Measurements from ENCODE around the gene GDF10.

Gene GDF10

GRCh38 chr10:47294501-47294900, 5.5 kb upstream of the GDF10 start:
- no peak for DNase-seq (ENCODE audit: low spot score)

GRCh38 chr10:47295411-47295810, 4.6 kb upstream of the GDF10 start:
- no peak for DNase-seq (ENCODE audit: low spot score)

DNA sequence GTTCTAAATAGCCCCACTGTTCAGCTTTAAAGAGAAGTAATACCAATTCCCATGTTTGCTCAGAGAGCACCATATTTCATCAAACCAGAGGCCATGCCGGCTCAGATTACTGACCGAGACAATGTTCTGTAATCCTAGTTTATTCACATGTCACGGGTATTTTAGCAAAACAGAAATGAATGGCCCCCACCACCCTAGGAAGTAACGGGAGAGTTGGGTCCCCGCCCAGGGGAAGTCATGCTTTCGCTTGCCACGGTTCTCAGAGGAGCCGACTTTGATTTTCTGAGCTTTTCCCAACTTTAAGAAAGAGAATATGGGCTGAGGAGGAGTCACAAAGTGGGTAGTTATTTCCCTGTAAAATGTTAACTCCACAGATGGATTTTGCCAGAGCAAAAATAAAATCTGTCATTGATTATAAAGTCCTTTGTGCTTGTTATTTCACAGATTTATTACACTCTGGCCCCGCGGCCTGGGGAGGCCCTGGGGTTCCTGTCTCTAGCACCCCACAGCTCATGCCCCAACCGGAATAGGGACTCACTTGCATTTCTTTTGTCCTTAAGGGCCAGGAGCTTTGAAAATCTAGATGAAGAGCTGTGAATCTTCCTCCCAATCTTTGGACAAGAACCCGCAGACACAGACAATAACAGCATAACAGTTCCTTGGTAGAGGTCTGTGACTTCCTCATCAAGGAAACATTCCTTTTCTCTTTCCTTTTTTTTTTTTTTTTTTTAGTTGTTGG, 3.7 kb upstream of the GDF10 start:
- no peak for DNase-seq (ENCODE audit: low spot score)

DNA sequence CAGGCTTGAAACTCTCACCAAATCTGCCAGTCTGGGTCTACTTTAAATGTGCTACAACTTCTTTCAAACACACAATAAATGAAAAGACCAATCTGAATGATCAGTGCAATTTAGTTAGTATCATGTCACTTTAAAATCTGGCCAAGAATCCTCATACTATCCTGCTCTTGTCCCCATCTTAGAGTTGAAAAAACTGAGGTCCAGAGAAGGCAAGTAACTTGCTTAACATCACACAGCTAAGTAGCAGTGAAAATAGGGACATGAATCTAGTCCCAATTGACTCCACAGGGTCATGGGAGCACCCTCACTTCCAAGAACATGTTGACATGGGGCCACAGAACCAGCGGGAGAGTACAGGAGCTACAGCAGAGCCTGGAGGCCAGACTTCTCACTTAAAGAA, 3.1 kb upstream of the GDF10 start:
- DNase-seq (ENCODE audit: low spot score), result no peak

- DNase-seq (ENCODE audit: low spot score), result no peak
Measured at GRCh38 chr10:47297866-47298540, 2.0 kb upstream of the GDF10 start.

DNA sequence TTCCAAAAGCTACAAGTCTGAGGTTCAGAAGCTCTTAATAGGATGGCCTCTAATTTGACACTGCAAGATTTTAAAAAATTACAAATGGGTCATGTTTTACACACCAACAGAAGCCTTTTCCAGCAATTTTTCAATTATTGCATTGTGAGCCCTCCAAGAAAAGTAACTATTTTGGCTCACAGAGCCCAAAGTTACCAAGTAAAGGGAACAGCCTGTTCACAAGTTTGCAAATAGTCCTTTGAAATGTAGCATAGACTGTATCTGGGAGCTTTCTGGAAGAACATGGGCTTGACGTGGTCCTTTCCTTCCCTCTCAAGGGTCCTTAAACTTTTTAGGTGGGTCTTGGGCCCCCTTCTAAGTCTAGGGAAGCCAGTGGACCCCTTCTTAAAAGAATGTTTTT, 1.3 kb upstream of the GDF10 start:
- no peak for DNase-seq (ENCODE audit: low spot score)

DNA sequence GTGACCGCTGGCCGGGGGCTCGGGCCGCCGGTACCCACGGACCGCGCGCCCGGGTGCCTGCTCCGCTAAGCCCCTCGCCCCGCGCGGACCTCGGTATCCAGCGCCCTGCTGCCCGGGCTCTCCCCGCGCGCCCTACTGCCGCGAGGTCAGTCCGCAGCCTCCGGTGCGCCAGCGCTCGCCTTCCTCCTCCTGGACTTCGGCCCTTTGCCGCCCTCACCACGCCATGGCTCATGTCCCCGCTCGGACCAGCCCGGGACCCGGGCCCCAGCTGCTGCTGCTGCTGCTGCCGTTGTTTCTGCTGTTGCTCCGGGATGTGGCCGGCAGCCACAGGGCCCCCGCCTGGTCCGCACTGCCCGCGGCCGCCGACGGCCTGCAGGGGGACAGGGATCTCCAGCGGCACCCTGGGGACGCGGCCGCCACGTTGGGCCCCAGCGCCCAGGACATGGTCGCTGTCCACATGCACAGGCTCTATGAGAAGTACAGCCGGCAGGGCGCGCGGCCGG, 483 bp downstream of the GDF10 start:
- DNase-seq (ENCODE audit: low spot score), result peak; percentile 30

DNA sequence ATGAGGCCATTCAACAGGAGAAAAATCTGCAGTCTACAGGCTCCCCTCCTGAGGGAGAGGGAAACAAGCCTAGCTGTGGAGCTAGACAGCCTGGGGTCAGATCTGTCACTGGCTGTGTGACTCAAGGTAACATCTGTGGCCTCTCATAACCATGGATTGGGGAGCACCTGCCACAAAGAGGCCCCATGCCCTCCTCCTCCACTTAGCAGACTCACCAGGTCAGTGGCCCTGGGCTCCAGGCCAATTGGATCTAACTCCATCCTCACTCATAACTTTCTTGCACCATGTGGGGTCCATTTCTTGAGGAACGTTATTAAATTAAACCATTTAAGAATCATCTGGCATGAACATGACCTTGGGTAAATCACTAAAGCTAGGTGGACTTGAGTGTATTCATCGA, 1.8 kb downstream of the GDF10 start:
- DNase-seq (ENCODE audit: low spot score), result no peak

GRCh38 chr10:47303105-47303504, 3.1 kb downstream of the GDF10 start:
- DNase-seq (ENCODE audit: low spot score), result no peak

DNA sequence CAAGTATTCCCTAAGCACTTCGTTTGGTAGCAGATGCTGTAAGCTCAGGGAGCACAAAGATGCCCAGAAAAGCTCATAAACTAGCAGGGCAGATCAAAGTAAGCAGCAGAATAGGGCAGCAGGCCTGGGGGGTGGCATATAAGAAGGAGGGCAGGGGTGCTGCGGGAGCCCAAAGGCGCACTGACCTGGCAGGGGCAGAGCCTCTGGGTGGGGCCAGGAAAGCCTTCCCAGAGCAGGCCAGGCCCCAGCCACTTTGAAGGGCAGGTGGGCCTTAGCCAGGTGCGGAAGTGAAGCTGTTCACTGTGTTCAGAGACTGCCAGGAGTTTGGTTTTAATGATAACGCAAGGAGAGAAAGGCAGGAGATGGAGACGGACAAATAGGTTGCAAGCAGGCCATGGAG, 3.9 kb downstream of the GDF10 start:
- no peak for DNase-seq (ENCODE audit: low spot score)

DNA sequence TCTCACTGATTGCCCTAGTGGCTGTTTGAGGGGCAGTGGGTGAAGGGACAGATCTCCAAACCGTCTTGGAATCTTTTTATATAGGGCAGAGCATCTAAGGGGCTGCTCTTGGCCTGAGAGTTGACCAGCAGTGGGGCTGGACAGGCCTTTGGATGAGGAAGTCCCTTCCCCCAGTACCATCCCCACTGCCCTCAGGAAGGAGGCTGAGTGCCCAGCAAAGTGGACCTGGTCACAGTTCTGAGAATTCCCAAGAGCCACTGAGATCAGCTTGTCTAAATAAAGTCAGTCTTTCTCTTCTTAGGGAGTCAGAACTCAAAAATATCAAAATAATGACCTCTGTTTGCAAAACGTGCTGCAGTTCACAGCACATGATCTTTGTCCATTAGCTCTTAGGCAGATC, 5.6 kb downstream of the GDF10 start:
- no peak for DNase-seq (ENCODE audit: low spot score)

GRCh38 chr10:47306387-47307210, 6.6 kb downstream of the GDF10 start:
- DNase-seq (ENCODE audit: low spot score), result no peak

GRCh38 chr10:47307381-47307780, 7.4 kb downstream of the GDF10 start:
- no peak for DNase-seq (ENCODE audit: low spot score)

DNA sequence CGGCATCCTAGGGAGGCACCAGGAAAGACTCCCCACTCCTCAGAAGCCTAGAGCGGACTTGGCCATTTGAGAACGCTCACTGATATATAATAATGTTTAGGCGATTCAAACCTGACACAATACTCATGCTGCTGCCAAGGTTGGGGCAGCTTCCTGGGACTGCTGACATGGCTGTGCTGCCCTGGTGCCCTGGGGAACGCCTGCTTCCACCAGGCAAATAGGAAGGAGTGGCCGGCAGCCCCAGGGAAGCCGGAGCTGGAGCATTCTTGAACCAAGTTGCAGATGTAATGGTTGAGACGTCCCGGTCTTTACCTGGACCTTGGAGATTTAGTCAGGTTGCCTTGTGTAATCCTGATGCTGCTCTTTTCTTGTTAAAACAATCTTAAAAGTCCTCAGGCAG, 8.8 kb downstream of the GDF10 start:
- DNase-seq (ENCODE audit: low spot score), result no peak

- peak; percentile 25 for DNase-seq (ENCODE audit: low spot score)
Measured at GRCh38 chr10:47309408-47310089, 9.6 kb downstream of the GDF10 start.

- no peak for DNase-seq (ENCODE audit: low spot score)
Measured at GRCh38 chr10:47310090-47310505, 10.1 kb downstream of the GDF10 start.

DNA sequence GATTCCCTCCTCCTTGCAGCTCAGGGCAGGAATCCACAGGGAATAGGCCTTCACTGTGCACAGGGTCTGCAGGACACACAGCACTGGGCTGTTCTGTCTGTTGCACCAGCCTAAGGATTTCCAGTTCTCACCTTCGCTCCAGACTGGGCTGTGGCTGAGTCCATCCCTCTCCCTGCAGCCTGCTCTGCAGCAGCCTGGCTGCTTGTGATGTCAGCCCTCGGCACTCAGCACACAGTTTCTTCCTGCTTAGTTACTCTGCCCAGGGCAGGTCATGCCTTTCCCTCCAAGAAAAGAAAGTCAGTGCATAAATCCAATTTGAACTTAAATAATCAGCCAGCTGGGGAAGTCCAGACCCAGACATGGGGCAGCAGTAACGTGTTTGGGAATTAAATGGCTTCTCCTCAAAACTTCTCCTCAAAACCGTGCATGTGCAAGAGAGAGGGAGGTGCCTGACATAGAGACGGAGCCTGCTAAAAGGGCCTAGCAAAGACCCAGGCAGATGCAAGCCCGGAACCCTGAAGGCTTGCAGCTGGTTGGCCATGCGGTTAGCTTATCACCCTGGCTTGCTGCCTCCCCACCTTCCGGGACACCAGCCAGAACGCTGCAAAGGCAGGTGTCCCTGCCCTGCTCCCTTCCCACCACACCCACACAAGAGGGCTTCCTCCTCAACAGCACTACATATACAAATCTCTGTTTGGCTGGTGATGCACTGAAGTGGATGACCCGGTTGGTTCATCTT, 11.4 kb downstream of the GDF10 start:
- DNase-seq (ENCODE audit: low spot score), result no peak

- peak; percentile 94 for DNase-seq (ENCODE audit: low spot score)
Measured at GRCh38 chr10:47311932-47312662, 12.1 kb downstream of the GDF10 start.

DNA sequence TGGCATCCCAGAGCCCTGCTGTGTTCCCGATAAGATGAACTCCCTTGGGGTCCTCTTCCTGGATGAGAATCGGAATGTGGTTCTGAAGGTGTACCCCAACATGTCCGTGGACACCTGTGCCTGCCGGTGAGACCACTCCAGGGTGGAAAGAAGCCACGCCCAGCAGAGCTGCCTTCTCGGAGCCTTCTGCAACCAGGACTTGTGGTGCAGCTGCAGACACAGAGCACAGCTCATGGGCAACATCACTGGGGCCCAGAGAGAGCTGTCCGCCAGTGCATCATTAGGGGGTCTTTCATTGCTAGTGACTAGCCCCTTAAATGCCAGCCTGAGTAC, 12.6 kb downstream of the GDF10 start:
- no peak for DNase-seq (ENCODE audit: low spot score)

- DNase-seq (ENCODE audit: low spot score), result no peak
Measured at GRCh38 chr10:47314416-47314970, 14.5 kb downstream of the GDF10 start.

DNA sequence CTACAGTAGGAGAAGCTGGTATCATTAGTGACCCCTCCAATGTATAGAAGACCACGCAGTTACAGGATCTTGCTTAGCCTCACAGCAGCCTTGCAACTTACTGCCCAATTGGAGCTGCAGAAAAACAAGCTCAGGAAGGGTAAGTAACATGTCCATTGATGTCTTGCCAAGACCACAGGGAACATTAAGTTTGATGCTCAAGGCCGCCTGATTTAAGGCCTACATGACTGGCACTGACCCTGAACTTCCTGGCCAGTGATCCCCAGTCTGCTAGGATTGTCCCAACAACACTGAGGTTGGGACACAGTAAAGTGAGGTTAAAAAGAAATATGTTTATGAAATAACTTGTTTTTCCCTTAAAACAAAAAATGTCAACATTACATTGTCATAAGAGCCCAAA, 15.4 kb downstream of the GDF10 start:
- no peak for DNase-seq (ENCODE audit: low spot score)

Data from GM03348 (cell line).